HepG2 (cell line): ENCODE measurements around the gene FMNL1. TPM values are rescaled to one million over a fixed set of nuclear protein-coding genes. Genes with fewer than 3 reads are reported as not detected.
A peak's percentile ranks its signal among the peaks of the same experiment; 100 is the strongest.

ENCODE experiments used
- BCL3 ChIP-seq: sonication (generic); formaldehyde crosslinking; IDR thresholded peaks from 2 replicates; pipeline ENCODE4 v1.5.1; 2020; ENCODE audit warnings: mild to moderate bottlenecking, missing genetic modification reagents, moderate library complexity
- DR1 ChIP-seq: sonication (generic); formaldehyde crosslinking; IDR thresholded peaks from 2 replicates; pipeline ENCODE4 v1.8.0; 2021; ENCODE audit warnings: mild to moderate bottlenecking, missing genetic modification reagents, inconsistent platforms
- DRAP1 ChIP-seq: IDR thresholded peaks from 2 replicates; pipeline ENCODE4 v1.6.1; 2016; ENCODE audit warnings: missing genetic modification reagents, missing compliant biosample characterization
- EP300 ChIP-seq, 3 experiments: sonication (generic) in 1 of 3; formaldehyde crosslinking in 1 of 3; IDR thresholded peaks; 2 replicates each; pipeline versions ENCODE4 v1.5.1 to v1.6.1; 2011 to 2020; ENCODE audit warnings: low read depth in 2 of 3, low read length in 2 of 3, borderline replicate concordance in 1 of 3, improper control_type of control experiment in 1 of 3, mild to moderate bottlenecking in 1 of 3, missing genetic modification reagents in 1 of 3, moderate library complexity in 1 of 3
- JDP2 ChIP-seq: sonication (generic); formaldehyde crosslinking; IDR thresholded peaks from 2 replicates; pipeline ENCODE4 v1.8.1; 2022; ENCODE audit warnings: missing genetic modification reagents, borderline replicate concordance
- KMT2B ChIP-seq: IDR thresholded peaks from 2 replicates; pipeline ENCODE4 v1.6.1; 2016; ENCODE audit warnings: missing genetic modification reagents, missing compliant biosample characterization
- MAZ ChIP-seq, 2 experiments: sonication (generic) in 1 of 2; formaldehyde crosslinking in 1 of 2; IDR thresholded peaks; 2 replicates each; pipeline versions ENCODE4 v1.5.0 to v1.6.1; 2012 to 2020; ENCODE audit warnings: low read depth in 2 of 2, mild to moderate bottlenecking in 2 of 2, borderline replicate concordance in 1 of 2, improper control_type of control experiment in 1 of 2, low read length in 1 of 2, missing genetic modification reagents in 1 of 2, moderate library complexity in 1 of 2
- MIXL1 ChIP-seq: IDR thresholded peaks from 2 replicates; pipeline ENCODE4 v1.6.1; 2016
- MYC ChIP-seq: sonication (generic); formaldehyde crosslinking; IDR thresholded peaks from 2 replicates; pipeline ENCODE4 v1.9.0; 2021; ENCODE audit warnings: missing genetic modification reagents, borderline replicate concordance
- NFKBIZ ChIP-seq: IDR thresholded peaks from 2 replicates; pipeline ENCODE4 v1.6.1; 2018; ENCODE audit warnings: missing genetic modification reagents, missing compliant biosample characterization
- PAX8 ChIP-seq: sonication (generic); formaldehyde crosslinking; IDR thresholded peaks from 2 replicates; pipeline ENCODE4 v1.8.0; 2022; ENCODE audit warnings: mild to moderate bottlenecking, missing genetic modification reagents, borderline replicate concordance
- RAD21 ChIP-seq: fragments of 450-650 bp; formaldehyde crosslinking; IDR thresholded peaks from 2 replicates; pipeline ENCODE4 v1.5.0; 2020; ENCODE audit warnings: mild to moderate bottlenecking
- SMAD9 ChIP-seq: sonication (generic); formaldehyde crosslinking; IDR thresholded peaks from 2 replicates; pipeline ENCODE4 v1.5.1; 2020; ENCODE audit warnings: mild to moderate bottlenecking, missing genetic modification reagents
- ZBTB4 ChIP-seq: sonication (generic); formaldehyde crosslinking; IDR thresholded peaks from 2 replicates; pipeline ENCODE4 v1.4.0; 2020; ENCODE audit warnings: missing genetic modification reagents, mild to moderate bottlenecking, borderline replicate concordance
- ZC3H13 ChIP-seq: sonication (generic); formaldehyde crosslinking; IDR thresholded peaks from 2 replicates; pipeline ENCODE4 v1.8.1; 2023; ENCODE audit warnings: mild to moderate bottlenecking, missing genetic modification reagents, moderate library complexity
- ZFP82 ChIP-seq: sonication (generic); formaldehyde crosslinking; IDR thresholded peaks from 2 replicates; pipeline ENCODE4 v1.5.1; 2020; ENCODE audit warnings: mild to moderate bottlenecking, missing genetic modification reagents, borderline replicate concordance
- ZNF383 ChIP-seq: sonication (generic); formaldehyde crosslinking; IDR thresholded peaks from 2 replicates; pipeline ENCODE4 v1.4.0; 2020; ENCODE audit warnings: missing genetic modification reagents, mild to moderate bottlenecking, borderline replicate concordance
- ZNF451 ChIP-seq: sonication (generic); formaldehyde crosslinking; IDR thresholded peaks from 2 replicates; pipeline ENCODE4 v1.5.0; 2020; ENCODE audit warnings: mild to moderate bottlenecking, missing genetic modification reagents
- ZNF562 ChIP-seq: sonication (generic); formaldehyde crosslinking; IDR thresholded peaks from 2 replicates; pipeline ENCODE4 v1.8.0; 2022; ENCODE audit warnings: missing genetic modification reagents, borderline replicate concordance
- ZNF615 ChIP-seq: sonication (generic); formaldehyde crosslinking; IDR thresholded peaks from 2 replicates; pipeline ENCODE4 v1.5.0; 2020; ENCODE audit warnings: mild to moderate bottlenecking, missing genetic modification reagents, borderline replicate concordance
- ZNF883 ChIP-seq: sonication (generic); formaldehyde crosslinking; IDR thresholded peaks from 2 replicates; pipeline ENCODE4 v1.5.1; 2020; ENCODE audit warnings: mild to moderate bottlenecking, missing genetic modification reagents; ENCODE audit errors: not compliant biosample characterization
- ZSCAN29 ChIP-seq: sonication (generic); formaldehyde crosslinking; conservative IDR thresholded peaks from 2 replicates; pipeline ENCODE4 v1.4.0; 2020; ENCODE audit warnings: mild to moderate bottlenecking, missing genetic modification reagents
- polyA plus RNA-seq, 8 experiments: library from polyadenylated mRNA; depleted of rRNA in 3 of 8; stranded (reverse) in 7 of 8; unstranded in 1 of 8; fragments of >200 nt; fragmentation: Illumina TruSeq in 4 of 8; extraction: Trizol in 4 of 8; gene quantifications; 2 replicates each; pipeline versions ENCODE4 v1.2.1 to v1.2.3, GENCODE V29; 2011 to 2016; ENCODE audit warnings: low read depth in 4 of 8, missing spikeins in 1 of 8, mixed read lengths in 1 of 8; ENCODE audit not compliant: insufficient read depth in 1 of 8
- total RNA-seq, 5 experiments: library from RNA; depleted of rRNA; stranded (reverse); fragments of >200 nt; fragmentation: Illumina TruSeq; extraction: Trizol; gene quantifications; 2 replicates each; pipeline ENCODE4 v1.2.3, GENCODE V29; 2016; ENCODE audit warnings: low read depth in 1 of 5
- TF ChIP-seq, protein P1 (sequence below): sonication (generic); formaldehyde crosslinking; IDR thresholded peaks from 2 replicates; pipeline ENCODE4 v1.4.0; 2020; ENCODE audit warnings: mild to moderate bottlenecking, low read depth, missing genetic modification reagents

Gene FMNL1
- total and polyA plus RNA-seq, 2 of the 13 experiments (the other 11 are each of a cell fraction or from before 2014, with no cell fraction given) = 0.53 to 0.70 TPM

DNA sequence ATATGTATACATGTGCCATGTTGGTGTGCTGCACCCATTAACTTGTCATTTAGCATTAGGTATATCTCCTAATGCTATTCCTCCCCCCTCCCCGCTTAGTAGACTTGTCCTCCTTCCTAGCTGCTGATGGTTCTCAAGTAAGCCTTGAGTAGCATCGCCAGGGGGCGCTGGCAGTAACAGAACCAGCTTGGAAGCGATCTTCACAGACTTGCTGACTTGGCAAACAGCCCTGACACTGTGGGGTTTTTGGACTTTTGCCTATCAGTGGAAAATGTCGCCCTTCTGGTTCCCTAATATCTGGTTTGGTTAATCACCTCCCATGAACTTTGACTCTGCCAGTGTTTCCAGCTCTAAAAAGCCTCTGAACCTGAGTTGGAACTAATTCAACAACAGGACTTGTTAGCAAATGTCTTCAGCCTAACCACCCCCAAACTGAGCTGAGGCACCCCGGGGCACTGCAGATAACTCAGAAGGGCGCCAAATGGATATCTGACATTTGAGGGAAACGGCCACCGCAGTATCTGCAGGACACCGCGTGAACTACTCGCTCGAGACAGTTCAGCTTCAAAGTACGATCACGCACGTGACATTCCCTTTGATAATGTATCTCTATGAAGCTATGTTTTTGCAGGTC is 55.6 kb downstream of the FMNL1 start (continued):
- TF ChIP-seq ZNF883 (CRISPR knock-in tag) (no peak), ZNF562 (CRISPR knock-in tag) (no peak), MAZ (IDR thresholded peaks at IDR 0.05; ENCODE audit: borderline replicate concordance, low read depth, low read length) (no peak), MAZ (CRISPR knock-in tag; IDR thresholded peaks at IDR 0.05; ENCODE audit: low read depth) (peak; percentile 61; the same call in 1 of the 2 replicates), ZNF615 (CRISPR knock-in tag) (no peak), KMT2B (CRISPR knock-in tag) (no peak), ZNF451 (CRISPR knock-in tag) (no peak), RAD21 (CRISPR knock-in tag) (peak; percentile 93), PAX8 (no peak), SMAD9 (no peak), MIXL1 (CRISPR knock-in tag) (peak; percentile 24; the same call in 1 of the 2 replicates), BCL3 (CRISPR knock-in tag) (no peak), EP300 (IDR thresholded peaks at IDR 0.05; ENCODE audit: low read depth in 2 of 2, low read length in 2 of 2) (0 out of 4 replicates have a peak, but pooled peaks of 1 of the 2 experiments have one; percentile 20), EP300 (CRISPR knock-in tag; IDR thresholded peaks at IDR 0.05; ENCODE audit: borderline replicate concordance) (no peak), NFKBIZ (CRISPR knock-in tag) (no peak), ZBTB4 (no peak), DR1 (no peak), ZNF383 (no peak), DRAP1 (CRISPR knock-in tag) (0 out of 2 replicates have a peak, but pooled peaks have one; percentile 33), ZFP82 (CRISPR knock-in tag) (no peak), ZC3H13 (CRISPR knock-in tag) (no peak), MYC (CRISPR knock-in tag) (no peak), JDP2 (no peak), ZSCAN29 (CRISPR knock-in tag) (no peak)
- TF ChIP-seq, protein P1, sequence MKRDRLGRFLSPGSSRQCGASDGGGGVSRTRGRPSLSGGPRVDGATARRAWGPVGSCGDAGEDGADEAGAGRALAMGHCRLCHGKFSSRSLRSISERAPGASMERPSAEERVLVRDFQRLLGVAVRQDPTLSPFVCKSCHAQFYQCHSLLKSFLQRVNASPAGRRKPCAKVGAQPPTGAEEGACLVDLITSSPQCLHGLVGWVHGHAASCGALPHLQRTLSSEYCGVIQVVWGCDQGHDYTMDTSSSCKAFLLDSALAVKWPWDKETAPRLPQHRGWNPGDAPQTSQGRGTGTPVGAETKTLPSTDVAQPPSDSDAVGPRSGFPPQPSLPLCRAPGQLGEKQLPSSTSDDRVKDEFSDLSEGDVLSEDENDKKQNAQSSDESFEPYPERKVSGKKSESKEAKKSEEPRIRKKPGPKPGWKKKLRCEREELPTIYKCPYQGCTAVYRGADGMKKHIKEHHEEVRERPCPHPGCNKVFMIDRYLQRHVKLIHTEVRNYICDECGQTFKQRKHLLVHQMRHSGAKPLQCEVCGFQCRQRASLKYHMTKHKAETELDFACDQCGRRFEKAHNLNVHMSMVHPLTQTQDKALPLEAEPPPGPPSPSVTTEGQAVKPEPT (CRISPR knock-in tag) = no peak
